Neural progenitor cell (in vitro differentiated cells): ENCODE data around the gene VAT1L.

Experiments used
- EZH2 ChIP-seq: fragments of 200-600 bp; sonication (generic); IDR thresholded peaks from 2 replicates; pipeline ENCODE4 v1.6.1; 2017; ENCODE audit warnings: antibody characterized with exemption, mild to moderate bottlenecking, moderate library complexity
- TF ChIP-seq, protein P1 (sequence below): fragments of 200-600 bp; sonication (generic); IDR thresholded peaks from 2 replicates; pipeline ENCODE4 v1.5.1; 2017; ENCODE audit warnings: antibody characterized with exemption, mild to moderate bottlenecking

DNA sequence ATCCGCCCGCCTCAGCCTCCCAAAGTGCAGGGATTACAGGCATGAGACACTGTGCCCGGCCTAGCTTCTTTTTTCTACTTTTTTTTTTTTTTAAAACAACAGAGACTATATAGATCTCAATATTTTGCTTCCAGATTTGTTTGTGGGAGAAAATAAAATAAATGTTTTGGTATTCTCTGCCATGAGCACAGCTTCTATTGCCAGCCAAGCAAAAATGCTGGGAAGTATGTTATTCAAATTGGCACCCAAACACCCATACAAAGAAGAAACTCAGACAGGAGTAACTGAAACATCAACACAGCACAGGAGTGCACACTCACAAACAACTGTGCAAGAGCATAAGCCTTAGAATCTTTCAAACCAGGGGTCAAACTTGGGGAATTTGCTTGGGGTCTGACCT, 196.7 kb downstream of the VAT1L start:
- TF ChIP-seq, protein P1, sequence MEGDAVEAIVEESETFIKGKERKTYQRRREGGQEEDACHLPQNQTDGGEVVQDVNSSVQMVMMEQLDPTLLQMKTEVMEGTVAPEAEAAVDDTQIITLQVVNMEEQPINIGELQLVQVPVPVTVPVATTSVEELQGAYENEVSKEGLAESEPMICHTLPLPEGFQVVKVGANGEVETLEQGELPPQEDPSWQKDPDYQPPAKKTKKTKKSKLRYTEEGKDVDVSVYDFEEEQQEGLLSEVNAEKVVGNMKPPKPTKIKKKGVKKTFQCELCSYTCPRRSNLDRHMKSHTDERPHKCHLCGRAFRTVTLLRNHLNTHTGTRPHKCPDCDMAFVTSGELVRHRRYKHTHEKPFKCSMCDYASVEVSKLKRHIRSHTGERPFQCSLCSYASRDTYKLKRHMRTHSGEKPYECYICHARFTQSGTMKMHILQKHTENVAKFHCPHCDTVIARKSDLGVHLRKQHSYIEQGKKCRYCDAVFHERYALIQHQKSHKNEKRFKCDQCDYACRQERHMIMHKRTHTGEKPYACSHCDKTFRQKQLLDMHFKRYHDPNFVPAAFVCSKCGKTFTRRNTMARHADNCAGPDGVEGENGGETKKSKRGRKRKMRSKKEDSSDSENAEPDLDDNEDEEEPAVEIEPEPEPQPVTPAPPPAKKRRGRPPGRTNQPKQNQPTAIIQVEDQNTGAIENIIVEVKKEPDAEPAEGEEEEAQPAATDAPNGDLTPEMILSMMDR = no peak
- TF ChIP-seq EZH2 = no peak
